ENCODE data around the gene KCNC1. TPM values are rescaled to one million over a fixed set of nuclear protein-coding genes. Genes with fewer than 3 reads are reported as not detected.

The KCNC1 gene
- total RNA-seq, 5 donors from 2014 or later (not counting 1 experiment from before 2014, with no cell fraction given): not detected

DNA sequence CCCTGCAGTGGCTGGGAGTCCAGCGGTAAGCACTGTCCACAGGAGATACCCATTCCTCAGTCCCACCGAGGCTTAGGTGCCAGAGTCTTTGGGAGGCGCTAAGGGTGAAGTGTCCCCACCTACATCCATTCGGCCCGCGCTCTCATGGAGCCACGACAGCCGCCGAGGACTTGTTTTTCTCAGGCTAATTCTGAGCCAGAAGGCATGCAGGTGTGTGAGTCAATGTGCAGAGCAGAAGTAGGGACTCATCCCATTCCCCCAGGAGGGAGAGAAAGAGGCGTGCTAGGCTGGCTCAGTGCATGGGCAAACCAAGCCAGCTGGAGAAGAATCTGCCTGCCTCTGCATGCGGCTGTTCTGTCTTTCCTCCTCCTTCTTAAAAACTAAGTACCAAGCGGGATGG, 46.6 kb downstream of the KCNC1 start:
- H3K4me3 Mint-ChIP-seq: no peak overlapping the region

DNA sequence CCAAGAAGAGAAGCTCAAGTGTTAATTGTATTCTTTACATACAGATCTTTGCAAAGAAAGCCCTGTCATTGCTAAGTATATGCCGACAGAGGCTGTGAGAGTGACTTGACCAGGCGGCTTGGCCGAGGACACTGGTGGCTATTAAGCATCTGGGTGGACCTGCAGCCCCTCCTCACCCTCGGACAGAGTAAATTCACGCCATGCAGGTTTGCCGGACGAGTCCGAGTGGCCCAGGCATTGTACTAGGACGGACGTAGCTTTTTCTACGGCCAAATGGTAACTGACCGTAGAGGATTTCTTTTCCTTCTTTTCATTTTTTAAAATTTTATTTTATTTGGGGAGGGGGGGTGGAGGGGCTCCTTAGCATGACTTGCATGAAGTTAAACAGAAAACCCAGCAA, 47.0 kb downstream of the KCNC1 start:
- Histone ChIP-seq H3K9me3 (no peaks in the 10 kb centered on the region), H3K4me3 (ENCODE audit: control insufficient read depth in 1 of 2, extremely low read depth in 1 of 2, low read length in 1 of 2) (no peak overlapping the region), H3K36me3 (ENCODE audit: control insufficient read depth in 2 of 2, extremely low read depth in 1 of 2, insufficient read depth in 1 of 2, low read length in 1 of 2) (no peaks in the 10 kb centered on the region), H3K27me3 (replicated peaks in 1 of 2; ENCODE audit: control insufficient read depth in 2 of 2, extremely low read depth in 1 of 2, insufficient read depth in 2 of 2, low read length in 1 of 2) (no peaks in the 10 kb centered on the region), H3K27ac (ENCODE audit: low read length) (no peak overlapping the region), H3K4me1 (ENCODE audit: control insufficient read depth in 1 of 2, extremely low read depth in 1 of 2, insufficient read depth in 2 of 2, low read length in 2 of 2) (no peaks in the 10 kb centered on the region)
- Mint-ChIP-seq H3K9me3 (no peaks in the 10 kb centered on the region), H3K27ac (no peak overlapping the region), H3K4me1 (no peaks in the 10 kb centered on the region), H3K4me3 (no peak overlapping the region), H3K36me3 (peaks cover 5% of the 10 kb centered on the region), H3K27me3 (no peaks in the 10 kb centered on the region)
- 79% methylated on average over 4 of the region's 12 CpGs for WGBS (ENCODE audit: insufficient coverage)
- ATAC-seq (replicated peaks in 1 of 4) (no peak), DNase-seq (no peak)
- ChIA-PET CTCF (interaction anchor here in 1 of 2 donors (0.7 kb wide), 1 partner anchor 456 kb away, joined by 5 read pairs; no protein-coding TSS in a partner anchor), POLR2A (no interaction called here)

More for the DNA sequence above, 46.6 kb downstream of the KCNC1 start:
- DNase-seq (peak in 1 of 35 experiments; percentile 16), ATAC-seq (replicated peaks in 1 of 4) (no peak)
- 100% methylated on average over 1 of the region's 12 CpGs for WGBS (ENCODE audit: insufficient coverage)
- H3K27ac Mint-ChIP-seq: no peak overlapping the region
- H3K27me3 ChIP-seq (replicated peaks in 1 of 2; ENCODE audit: control insufficient read depth in 2 of 2, extremely low read depth in 1 of 2, insufficient read depth in 2 of 2, low read length in 1 of 2): no peaks in the 10 kb centered on the region
- POLR2A ChIA-PET: no interaction called here
- no peaks in the 10 kb centered on the region for H3K4me1 Mint-ChIP-seq
- H3K36me3 ChIP-seq (ENCODE audit: control insufficient read depth in 2 of 2, extremely low read depth in 1 of 2, insufficient read depth in 1 of 2, low read length in 1 of 2): no peaks in the 10 kb centered on the region
- CTCF ChIA-PET: no interaction called here
- H3K9me3 ChIP-seq: no peaks in the 10 kb centered on the region
- H3K27me3 Mint-ChIP-seq: no peaks in the 10 kb centered on the region
- no peaks in the 10 kb centered on the region for H3K4me1 ChIP-seq (ENCODE audit: control insufficient read depth in 1 of 2, extremely low read depth in 1 of 2, insufficient read depth in 2 of 2, low read length in 2 of 2)
- no peak overlapping the region for H3K27ac ChIP-seq (ENCODE audit: low read length)
- no peaks in the 10 kb centered on the region for H3K9me3 Mint-ChIP-seq
- H3K36me3 Mint-ChIP-seq: peaks cover 5% of the 10 kb centered on the region
- H3K4me3 ChIP-seq (ENCODE audit: control insufficient read depth in 1 of 2, extremely low read depth in 1 of 2, low read length in 1 of 2): no peak overlapping the region

DNA sequence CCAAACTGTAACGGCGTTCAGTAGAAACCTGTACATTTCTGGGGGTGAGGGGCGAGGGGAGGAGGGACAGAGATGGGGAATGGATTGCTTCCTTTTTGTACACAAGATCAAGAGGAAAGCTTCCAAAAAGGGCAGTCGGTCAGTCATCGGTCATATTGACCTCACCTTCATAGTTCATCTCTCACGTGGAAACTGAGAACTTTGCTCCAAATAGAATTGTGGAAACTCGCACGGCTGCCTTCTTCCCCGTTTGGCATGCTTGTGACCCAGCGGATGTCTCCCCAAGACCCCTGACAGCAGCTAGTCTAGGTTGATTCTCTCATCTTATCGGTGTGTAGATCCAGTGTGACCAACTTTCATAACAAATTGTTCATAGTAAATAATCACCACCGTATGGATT, 47.6 kb downstream of the KCNC1 start:
- Histone ChIP-seq H3K4me1 (ENCODE audit: control insufficient read depth in 1 of 2, extremely low read depth in 1 of 2, insufficient read depth in 2 of 2, low read length in 2 of 2) (no peaks in the 10 kb centered on the region), H3K27me3 (replicated peaks in 1 of 2; ENCODE audit: control insufficient read depth in 2 of 2, extremely low read depth in 1 of 2, insufficient read depth in 2 of 2, low read length in 1 of 2) (no peaks in the 10 kb centered on the region), H3K4me3 (ENCODE audit: control insufficient read depth in 1 of 2, extremely low read depth in 1 of 2, low read length in 1 of 2) (no peak overlapping the region), H3K27ac (ENCODE audit: low read length) (no peak overlapping the region), H3K36me3 (ENCODE audit: control insufficient read depth in 2 of 2, extremely low read depth in 1 of 2, insufficient read depth in 1 of 2, low read length in 1 of 2) (no peaks in the 10 kb centered on the region), H3K9me3 (no peaks in the 10 kb centered on the region)
- Mint-ChIP-seq H3K27ac (no peak overlapping the region), H3K4me1 (no peaks in the 10 kb centered on the region), H3K9me3 (no peaks in the 10 kb centered on the region), H3K27me3 (no peaks in the 10 kb centered on the region), H3K36me3 (peaks cover 5% of the 10 kb centered on the region), H3K4me3 (no peak overlapping the region)
- ATAC-seq (replicated peaks in 1 of 4) (no peak), DNase-seq (no peak)
- ChIA-PET POLR2A (interaction anchor here in 1 of 2 donors (0.5 kb wide), 1 partner anchor 13 kb away, joined by 9 read pairs; no protein-coding TSS in a partner anchor), CTCF (interaction anchor here in 1 of 2 donors (0.7 kb wide), 1 partner anchor 456 kb away, joined by 5 read pairs; no protein-coding TSS in a partner anchor)
- 86% methylated on average over 8 of the region's 12 CpGs for WGBS (ENCODE audit: insufficient coverage)

DNA sequence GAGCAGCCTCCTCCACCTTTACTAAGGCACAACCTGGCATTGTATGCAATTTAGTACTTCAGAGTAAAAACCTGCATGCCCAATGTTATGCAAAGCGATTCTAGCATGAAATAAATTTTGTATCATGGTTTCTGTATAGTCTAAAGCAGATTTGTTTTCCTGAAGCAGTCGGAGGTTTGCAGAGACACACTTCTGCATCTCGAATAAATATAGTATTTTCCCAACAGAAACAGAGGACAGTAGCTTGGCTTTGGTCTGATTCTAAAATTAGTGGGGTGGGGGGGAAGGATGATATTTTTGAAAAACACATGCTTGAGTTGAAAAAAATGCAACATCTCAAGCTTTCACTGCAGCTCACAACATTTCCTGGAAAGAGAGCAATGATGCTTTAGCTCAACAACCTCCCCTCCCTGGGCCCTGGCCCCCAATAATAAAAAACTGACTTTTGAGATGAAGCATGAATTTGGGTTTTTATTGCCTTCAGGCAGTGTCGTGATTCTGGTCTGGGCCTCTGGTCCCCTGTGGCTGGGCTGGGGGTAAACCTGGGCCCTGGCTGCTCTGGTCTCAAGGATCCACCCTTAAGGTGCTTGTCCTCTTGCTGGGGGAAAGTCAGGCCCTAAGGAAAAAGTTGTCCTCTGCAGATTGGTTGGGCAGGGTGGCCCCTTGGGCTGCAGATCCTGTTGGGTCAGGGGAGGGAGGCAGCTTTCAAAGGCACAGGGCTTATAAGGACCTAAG, 48.2 kb downstream of the KCNC1 start:
- CTCF ChIA-PET: interaction anchor here in 1 of 2 donors (0.6 kb wide), 1 partner anchor 807 kb away, joined by 3 read pairs; no protein-coding TSS in a partner anchor
- Histone ChIP-seq H3K4me1 (ENCODE audit: control insufficient read depth in 1 of 2, extremely low read depth in 1 of 2, insufficient read depth in 2 of 2, low read length in 2 of 2) (no peaks in the 10 kb centered on the region), H3K27ac (ENCODE audit: low read length) (no peak overlapping the region), H3K9me3 (no peaks in the 10 kb centered on the region), H3K27me3 (replicated peaks in 1 of 2; ENCODE audit: control insufficient read depth in 2 of 2, extremely low read depth in 1 of 2, insufficient read depth in 2 of 2, low read length in 1 of 2) (no peaks in the 10 kb centered on the region), H3K36me3 (ENCODE audit: control insufficient read depth in 2 of 2, extremely low read depth in 1 of 2, insufficient read depth in 1 of 2, low read length in 1 of 2) (peaks cover 0 to 4% of the 10 kb centered on the region in 2 donors), H3K4me3 (ENCODE audit: control insufficient read depth in 1 of 2, extremely low read depth in 1 of 2, low read length in 1 of 2) (no peak overlapping the region)
- H3K27ac Mint-ChIP-seq: no peak overlapping the region
- WGBS (ENCODE audit: insufficient coverage): 90% methylated on average over 1 of the region's 4 CpGs
- H3K36me3 Mint-ChIP-seq: peaks cover 12% of the 10 kb centered on the region
- DNase-seq: no peak
- H3K4me3 Mint-ChIP-seq: no peak overlapping the region
- H3K9me3 Mint-ChIP-seq: no peaks in the 10 kb centered on the region
- ATAC-seq (replicated peaks in 1 of 4): no peak
- H3K27me3 Mint-ChIP-seq: no peaks in the 10 kb centered on the region
- H3K4me1 Mint-ChIP-seq: no peaks in the 10 kb centered on the region
- POLR2A ChIA-PET: interaction anchor here in 1 of 2 donors (0.5 kb wide), 1 partner anchor 14 kb away, joined by 9 read pairs; no protein-coding TSS in a partner anchor

DNA sequence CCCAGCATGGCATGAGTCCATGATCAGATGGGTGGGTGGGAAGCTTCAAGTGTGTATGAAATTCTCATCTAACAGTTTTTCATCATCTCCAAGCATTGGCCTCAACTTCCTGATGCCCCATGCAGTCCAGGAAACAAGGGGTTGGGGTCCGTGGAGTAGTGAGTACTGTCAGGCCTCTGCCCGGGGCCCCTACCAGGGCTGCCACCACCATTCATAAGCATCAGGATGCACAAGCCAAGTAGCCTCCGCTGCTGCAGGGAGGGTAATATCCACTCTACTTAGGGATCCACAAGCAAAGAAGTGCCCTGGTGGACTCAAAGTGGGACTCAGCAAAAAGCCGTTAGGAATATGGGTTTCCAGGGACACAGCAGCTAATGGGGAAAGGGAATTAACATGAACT, 49.3 kb downstream of the KCNC1 start:
- no peak overlapping the region for H3K4me3 ChIP-seq (ENCODE audit: control insufficient read depth in 1 of 2, extremely low read depth in 1 of 2, low read length in 1 of 2)
- H3K27me3 ChIP-seq (replicated peaks in 1 of 2; ENCODE audit: control insufficient read depth in 2 of 2, extremely low read depth in 1 of 2, insufficient read depth in 2 of 2, low read length in 1 of 2): no peaks in the 10 kb centered on the region
- Mint-ChIP-seq H3K9me3 (peaks cover 0 to 6% (median 0%) of the 10 kb centered on the region in 3 donors), H3K27me3 (no peaks in the 10 kb centered on the region), H3K27ac (no peak overlapping the region), H3K36me3 (peaks cover 20% of the 10 kb centered on the region), H3K4me1 (no peaks in the 10 kb centered on the region), H3K4me3 (no peak overlapping the region)
- H3K4me1 ChIP-seq (ENCODE audit: control insufficient read depth in 1 of 2, extremely low read depth in 1 of 2, insufficient read depth in 2 of 2, low read length in 2 of 2): no peaks in the 10 kb centered on the region
- ChIA-PET POLR2A (no interaction called here), CTCF (no interaction called here)
- peaks cover 0 to 5% of the 10 kb centered on the region in 2 donors for H3K36me3 ChIP-seq (ENCODE audit: control insufficient read depth in 2 of 2, extremely low read depth in 1 of 2, insufficient read depth in 1 of 2, low read length in 1 of 2)
- DNase-seq: no peak
- no peaks in the 10 kb centered on the region for H3K9me3 ChIP-seq
- ATAC-seq (replicated peaks in 1 of 4): no peak
- H3K27ac ChIP-seq (ENCODE audit: low read length): no peak overlapping the region
- WGBS (ENCODE audit: insufficient coverage): 83% methylated on average over 1 of the region's 4 CpGs

DNA sequence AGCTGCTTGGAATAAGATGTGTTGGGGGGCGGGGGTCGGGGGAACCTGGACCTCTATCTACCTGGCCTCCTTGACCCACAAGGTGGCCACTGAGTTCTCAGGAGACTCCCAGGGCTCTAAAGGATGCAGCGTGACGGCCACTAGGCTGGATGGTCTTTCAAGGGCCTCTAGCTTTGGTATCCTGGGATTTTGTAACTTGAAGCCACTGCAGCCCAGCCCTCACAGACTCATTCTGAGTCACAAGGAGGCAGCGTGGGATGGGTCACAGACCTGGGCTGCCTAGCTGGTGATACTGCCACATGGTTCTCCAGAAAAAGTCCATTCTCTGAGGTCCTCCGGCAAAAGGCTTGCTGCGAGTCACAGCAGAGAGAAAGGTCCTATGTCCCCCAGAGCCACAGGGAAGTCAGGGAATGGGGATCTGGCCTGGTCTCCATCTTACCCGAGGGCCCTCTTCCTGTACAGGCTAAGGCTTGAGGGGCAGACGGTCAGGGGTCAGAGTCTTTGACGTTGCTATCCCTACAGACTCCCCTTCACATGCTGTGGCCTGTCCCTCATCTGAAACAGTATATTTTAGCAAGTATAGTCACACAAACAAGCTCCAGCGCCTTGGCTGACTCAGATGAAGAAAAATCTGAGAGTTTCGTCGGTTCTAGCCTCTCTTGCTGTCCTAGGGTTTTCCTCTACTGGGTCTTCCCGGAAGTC, 52.4 kb downstream of the KCNC1 start:
- H3K9me3 Mint-ChIP-seq: peaks cover 0 to 6% (median 0%) of the 10 kb centered on the region in 3 donors
- ChIA-PET POLR2A (no interaction called here), CTCF (no interaction called here)
- H3K9me3 ChIP-seq: no peaks in the 10 kb centered on the region
- H3K4me1 ChIP-seq (ENCODE audit: control insufficient read depth in 1 of 2, extremely low read depth in 1 of 2, insufficient read depth in 2 of 2, low read length in 2 of 2): no peaks in the 10 kb centered on the region
- no peaks in the 10 kb centered on the region for H3K4me1 Mint-ChIP-seq
- no peak for DNase-seq
- peaks cover 0 to 5% of the 10 kb centered on the region in 2 donors for H3K36me3 ChIP-seq (ENCODE audit: control insufficient read depth in 2 of 2, extremely low read depth in 1 of 2, insufficient read depth in 1 of 2, low read length in 1 of 2)
- peaks cover 30% of the 10 kb centered on the region for H3K36me3 Mint-ChIP-seq
- no peak for ATAC-seq (replicated peaks in 1 of 4)
- H3K27me3 Mint-ChIP-seq: no peaks in the 10 kb centered on the region
- H3K4me3 Mint-ChIP-seq: no peak overlapping the region
- 94% methylated on average over 14 of the region's 14 CpGs for WGBS (ENCODE audit: insufficient coverage)
- H3K27ac Mint-ChIP-seq: no peak overlapping the region
- H3K27ac ChIP-seq (ENCODE audit: low read length): no peak overlapping the region
- no peak overlapping the region for H3K4me3 ChIP-seq (ENCODE audit: control insufficient read depth in 1 of 2, extremely low read depth in 1 of 2, low read length in 1 of 2)
- no peaks in the 10 kb centered on the region for H3K27me3 ChIP-seq (replicated peaks in 1 of 2; ENCODE audit: control insufficient read depth in 2 of 2, extremely low read depth in 1 of 2, insufficient read depth in 2 of 2, low read length in 1 of 2)

All from T-cell (primary cell).